ENCODE data around the gene NLRP6. TPM values are rescaled to one million over a fixed set of nuclear protein-coding genes. Genes with fewer than 3 reads are reported as not detected.

NLRP6 gene
- total RNA-seq, 4 donors from 2014 or later = 0.23 to 1.9 TPM; not detected in 2

DNA sequence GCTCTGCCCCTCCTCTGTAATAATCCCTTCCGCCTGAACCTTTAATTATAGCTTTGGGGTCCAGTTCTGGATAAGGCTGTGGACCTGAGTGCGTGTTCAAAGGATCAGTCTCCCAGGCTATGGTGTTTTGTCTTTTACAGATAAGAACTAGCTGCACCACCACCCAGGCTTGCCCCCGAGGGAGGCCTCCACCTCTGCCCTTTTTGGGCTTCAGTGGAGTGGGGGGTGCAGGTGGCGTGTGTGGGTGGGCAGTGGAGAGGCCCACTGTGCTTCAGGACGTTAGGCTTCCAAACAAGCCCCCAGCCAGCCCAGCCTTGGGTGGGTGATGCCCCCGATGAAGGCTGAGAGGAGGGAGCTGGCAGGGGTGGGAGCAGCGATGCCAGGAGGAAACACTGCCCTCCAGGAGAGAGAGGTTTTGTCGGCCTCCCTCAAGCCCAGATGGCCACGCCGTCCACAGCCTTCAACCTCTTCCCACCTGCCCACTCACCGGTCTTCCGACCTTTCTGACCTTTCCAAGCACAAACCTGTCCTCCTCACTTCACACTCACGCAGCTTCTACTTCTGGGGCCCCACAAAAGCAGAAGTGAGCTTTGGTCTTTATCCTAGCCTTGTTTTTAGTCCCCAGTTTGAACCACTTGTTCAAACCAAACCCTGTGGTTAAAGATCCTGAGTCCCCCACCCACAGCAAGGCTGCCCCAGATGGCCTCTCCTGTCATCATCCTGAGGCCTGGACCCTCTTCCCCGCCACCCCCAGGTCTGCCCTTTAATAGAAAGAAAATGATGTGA is 21.1 kb upstream of the NLRP6 start:
- no peak for ATAC-seq
- WGBS, 2 donors (ENCODE audit: low coverage in 1 of 2) = 60 to 80% methylated on average over 1 to 3 of the region's 14 CpGs
- Histone ChIP-seq H3K4me3 (no peak overlapping the region), H3K27me3 (peaks cover 15% of the 10 kb centered on the region), H3K9me3 (peaks cover 0 to 8% (median 0%) of the 10 kb centered on the region in 3 donors), H3K36me3 (peaks cover 0 to 19% of the 10 kb centered on the region in 2 donors), H3K27ac (no peak overlapping the region), H3K4me1 (no peaks in the 10 kb centered on the region)
- TF ChIP-seq POLR2A (IDR thresholded peaks at IDR 0.05) (no peak), POLR2AphosphoS5 (IDR thresholded peaks at IDR 0.05) (no peak)

DNA sequence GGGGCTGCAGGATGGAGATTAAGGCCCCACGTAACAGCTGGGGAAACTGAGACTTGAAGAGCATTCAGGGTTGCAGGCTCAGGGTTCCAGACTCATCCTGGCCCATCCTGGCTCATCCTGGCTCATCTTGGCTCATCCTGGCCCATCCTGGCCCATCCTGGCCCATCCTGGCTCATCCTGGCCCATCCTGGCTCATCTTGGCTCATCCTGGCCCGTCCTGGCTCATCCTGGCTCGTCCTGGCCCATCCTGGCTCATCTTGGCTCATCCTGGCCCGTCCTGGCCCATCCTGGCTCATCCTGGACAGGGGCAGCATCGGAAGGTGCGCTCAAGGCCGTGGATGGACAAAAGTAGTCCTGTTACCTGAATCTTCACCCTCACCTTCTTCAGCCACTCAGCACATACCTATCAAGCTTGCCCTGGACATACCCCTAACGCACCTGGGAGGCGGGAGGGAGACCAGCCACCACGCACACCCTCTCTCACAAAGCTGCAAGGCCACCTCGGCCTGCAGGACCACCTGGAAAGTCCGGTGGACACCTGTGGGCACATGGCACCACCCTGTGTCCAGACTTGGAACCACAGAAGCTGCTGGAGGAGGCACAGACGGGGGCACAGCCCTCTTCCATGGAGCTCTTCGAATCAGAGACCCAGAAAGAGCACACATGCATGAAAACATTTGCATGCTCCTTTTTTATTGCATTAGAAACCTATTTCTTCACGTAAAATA is 20.3 kb upstream of the NLRP6 start:
- Histone ChIP-seq H3K4me1 (no peaks in the 10 kb centered on the region), H3K27ac (no peak overlapping the region), H3K9me3 (peaks cover 0 to 8% (median 0%) of the 10 kb centered on the region in 3 donors), H3K36me3 (peaks cover 0 to 11% of the 10 kb centered on the region in 2 donors), H3K27me3 (peaks cover 15% of the 10 kb centered on the region), H3K4me3 (no peak overlapping the region)
- 73% methylated on average over 8 of the region's 15 CpGs; no CpG with 5 or more reads in 1 of the 2 donors for WGBS, 2 donors (ENCODE audit: low coverage in 1 of 2)
- no peak for ATAC-seq
- no peak for TF ChIP-seq POLR2A (IDR thresholded peaks at IDR 0.05)
- TF ChIP-seq EP300 (IDR thresholded peaks at IDR 0.05) = no peak
- TF ChIP-seq POLR2AphosphoS5 (IDR thresholded peaks at IDR 0.05) = no peak
- TF ChIP-seq, protein P1, sequence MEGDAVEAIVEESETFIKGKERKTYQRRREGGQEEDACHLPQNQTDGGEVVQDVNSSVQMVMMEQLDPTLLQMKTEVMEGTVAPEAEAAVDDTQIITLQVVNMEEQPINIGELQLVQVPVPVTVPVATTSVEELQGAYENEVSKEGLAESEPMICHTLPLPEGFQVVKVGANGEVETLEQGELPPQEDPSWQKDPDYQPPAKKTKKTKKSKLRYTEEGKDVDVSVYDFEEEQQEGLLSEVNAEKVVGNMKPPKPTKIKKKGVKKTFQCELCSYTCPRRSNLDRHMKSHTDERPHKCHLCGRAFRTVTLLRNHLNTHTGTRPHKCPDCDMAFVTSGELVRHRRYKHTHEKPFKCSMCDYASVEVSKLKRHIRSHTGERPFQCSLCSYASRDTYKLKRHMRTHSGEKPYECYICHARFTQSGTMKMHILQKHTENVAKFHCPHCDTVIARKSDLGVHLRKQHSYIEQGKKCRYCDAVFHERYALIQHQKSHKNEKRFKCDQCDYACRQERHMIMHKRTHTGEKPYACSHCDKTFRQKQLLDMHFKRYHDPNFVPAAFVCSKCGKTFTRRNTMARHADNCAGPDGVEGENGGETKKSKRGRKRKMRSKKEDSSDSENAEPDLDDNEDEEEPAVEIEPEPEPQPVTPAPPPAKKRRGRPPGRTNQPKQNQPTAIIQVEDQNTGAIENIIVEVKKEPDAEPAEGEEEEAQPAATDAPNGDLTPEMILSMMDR (IDR thresholded peaks at IDR 0.05) = peak in 1 of 4 experiments; percentile 7

DNA sequence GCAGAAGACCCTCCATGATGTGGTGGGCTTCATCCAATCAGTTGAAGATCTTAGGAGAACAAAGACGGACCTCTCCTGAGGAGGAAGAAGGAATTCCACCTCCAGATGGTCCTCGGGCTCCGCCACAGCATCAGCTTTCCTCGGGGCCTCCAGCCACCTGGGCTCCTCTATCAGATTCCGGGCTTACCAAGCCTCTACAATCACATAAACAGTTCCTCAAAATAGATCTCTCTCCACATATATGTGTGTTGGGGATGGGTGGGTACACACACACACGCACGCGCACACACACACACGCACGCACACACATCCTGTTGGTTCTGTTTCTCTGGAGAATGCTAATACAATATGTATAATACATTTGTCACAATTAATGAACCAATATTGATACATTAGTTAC is 18.8 kb upstream of the NLRP6 start:
- no peak overlapping the region for H3K4me3 ChIP-seq
- no peak for ATAC-seq
- 76 to 80% methylated on average over 7 to 9 of the region's 10 CpGs for WGBS, 2 donors (ENCODE audit: low coverage in 1 of 2)

DNA sequence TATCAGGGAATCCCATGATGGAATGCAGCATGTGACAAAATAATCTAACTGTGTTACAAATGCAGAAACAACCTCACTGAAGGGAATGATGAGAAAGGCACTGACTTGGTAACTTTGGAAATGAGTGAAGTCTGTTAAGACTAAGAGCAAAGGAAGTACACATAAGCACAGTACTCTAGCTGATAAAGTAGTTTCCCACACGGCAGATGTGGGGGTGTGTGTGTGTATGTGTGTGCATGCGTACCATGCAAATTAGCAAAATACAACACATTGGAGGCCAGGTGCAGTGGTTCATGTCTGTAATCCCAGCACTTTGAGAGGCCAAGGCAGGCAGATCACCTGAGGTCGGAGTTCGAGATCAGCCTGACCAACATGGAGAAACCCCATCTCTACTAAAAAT is 16.6 kb upstream of the NLRP6 start:
- peaks cover 0 to 8% (median 0%) of the 10 kb centered on the region in 3 donors for H3K9me3 ChIP-seq
- peaks cover 15% of the 10 kb centered on the region for H3K27me3 ChIP-seq
- 73 to 96% methylated on average over 2 to 4 of the region's 4 CpGs for WGBS, 2 donors (ENCODE audit: low coverage in 1 of 2)
- H3K4me1 ChIP-seq = no peaks in the 10 kb centered on the region
- H3K4me3 ChIP-seq = no peak overlapping the region
- no peak for ATAC-seq
- TF ChIP-seq, protein P1 (IDR thresholded peaks at IDR 0.05) = no peak
- no peak for TF ChIP-seq EP300 (IDR thresholded peaks at IDR 0.05)
- TF ChIP-seq POLR2A (IDR thresholded peaks at IDR 0.05) = no peak
- TF ChIP-seq POLR2AphosphoS5 (IDR thresholded peaks at IDR 0.05) = no peak
- no peak overlapping the region for H3K27ac ChIP-seq
- no peaks in the 10 kb centered on the region for H3K36me3 ChIP-seq

More for the DNA sequence above, 18.8 kb upstream of the NLRP6 start:
- Histone ChIP-seq H3K27ac (no peak overlapping the region), H3K36me3 (no peaks in the 10 kb centered on the region), H3K27me3 (peaks cover 15% of the 10 kb centered on the region), H3K4me1 (no peaks in the 10 kb centered on the region), H3K9me3 (peaks cover 0 to 8% (median 0%) of the 10 kb centered on the region in 3 donors)
- TF ChIP-seq POLR2AphosphoS5 (IDR thresholded peaks at IDR 0.05) (no peak), EP300 (IDR thresholded peaks at IDR 0.05) (no peak), POLR2A (IDR thresholded peaks at IDR 0.05) (no peak)
- TF ChIP-seq, protein P1 (IDR thresholded peaks at IDR 0.05) = no peak

DNA sequence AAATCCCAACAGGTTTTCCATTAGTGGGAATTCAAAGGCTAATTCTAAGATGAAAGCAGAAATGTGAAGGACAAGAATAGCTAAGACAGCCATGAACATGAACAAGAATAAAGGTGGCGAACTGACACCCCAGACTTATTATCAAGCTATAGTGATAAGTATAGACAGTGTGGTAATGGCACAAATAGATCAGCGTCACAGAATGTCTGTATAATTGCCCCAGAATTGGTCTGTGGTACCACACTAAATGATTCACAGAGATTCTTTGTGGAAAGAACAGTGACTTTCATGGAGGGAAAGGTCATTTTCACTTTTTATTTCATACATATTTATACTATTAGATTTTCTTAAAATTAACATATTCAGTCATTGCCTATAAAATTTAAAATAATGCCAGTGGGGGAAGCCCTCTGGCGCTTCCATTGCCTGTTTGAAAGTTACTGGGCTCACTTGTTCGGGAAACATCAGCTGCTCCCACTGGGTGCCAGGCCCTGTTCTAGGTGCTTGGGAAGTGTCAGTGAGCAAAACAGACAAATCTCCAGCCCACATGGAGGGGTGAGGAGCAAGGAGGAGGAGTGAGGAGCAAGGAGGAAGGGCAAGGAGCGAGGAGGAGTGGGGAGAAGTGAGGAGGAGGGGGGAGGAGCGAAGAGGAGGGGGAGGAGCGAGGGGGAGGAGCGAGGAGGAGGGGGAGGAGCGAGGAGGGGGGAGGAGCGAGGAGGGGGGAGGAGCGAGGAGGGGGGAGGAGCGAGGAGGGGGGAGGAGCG is 11.3 kb upstream of the NLRP6 start:
- no peak overlapping the region for H3K4me3 ChIP-seq
- H3K27ac ChIP-seq = no peak overlapping the region
- TF ChIP-seq POLR2A (IDR thresholded peaks at IDR 0.05) = no peak
- TF ChIP-seq, protein P1 (IDR thresholded peaks at IDR 0.05) = no peak
- TF ChIP-seq POLR2AphosphoS5 (IDR thresholded peaks at IDR 0.05) = no peak
- no peak for TF ChIP-seq EP300 (IDR thresholded peaks at IDR 0.05)
- H3K27me3 ChIP-seq = peaks cover 32% of the 10 kb centered on the region
- H3K9me3 ChIP-seq = no peaks in the 10 kb centered on the region
- H3K4me1 ChIP-seq = peaks cover 0 to 9% (median 0%) of the 10 kb centered on the region in 3 donors
- 91 to 95% methylated on average over 4 of the region's 13 CpGs for WGBS, 2 donors (ENCODE audit: low coverage in 1 of 2)
- ATAC-seq = no peak
- H3K36me3 ChIP-seq = no peaks in the 10 kb centered on the region

Measured in gastroesophageal sphincter (tissue), 4 donors.